WTC11 (cell line): ENCODE results near the gene DPH5. TPM values are rescaled to one million over a fixed set of nuclear protein-coding genes. Genes with fewer than 3 reads are reported as not detected.

Source experiments
- ATAC-seq: fragments of 200-7000 bp; cut with Tn5 transposase; 2 replicates; pipeline ENCODE4 v1.10.0; 2021; ENCODE audit warnings: mild to moderate bottlenecking, moderate library complexity
- CTCF ChIA-PET: fragments of 300-600 bp; sonication (Branson Sonifier 250); formaldehyde crosslinking; loops from one replicate; lab custom pipeline; 2021; ENCODE audit warnings: antibody characterized with exemption; lab: Charles Lee
- POLR2A ChIA-PET: fragments of 350-600 bp; sonication (Branson Sonifier 250); formaldehyde crosslinking; loops from one replicate; lab custom pipeline; 2021; ENCODE audit warnings: antibody characterized with exemption; lab: Charles Lee
- DNase-seq: peaks from one replicate; pipeline ENCODE4 v3.0.0; 2021; ENCODE audit warnings: low spot score
- H3K27ac Mint-ChIP-seq: 2 replicates; pipeline ENCODE4 v1.8.0; 2021; ENCODE audit warnings: mixed read lengths
- H3K27me3 Mint-ChIP-seq: 2 replicates; pipeline ENCODE4 v1.8.0; 2021; ENCODE audit warnings: low read depth, mild to moderate bottlenecking, moderate library complexity, mixed read lengths
- H3K36me3 Mint-ChIP-seq: 2 replicates; pipeline ENCODE4 v1.8.0; 2021; ENCODE audit warnings: mixed read lengths
- H3K4me1 Mint-ChIP-seq: 2 replicates; pipeline ENCODE4 v1.8.0; 2022; ENCODE audit warnings: mixed read lengths
- H3K4me3 Mint-ChIP-seq: 2 replicates; pipeline ENCODE4 v1.8.0; 2021; ENCODE audit warnings: mild to moderate bottlenecking, moderate library complexity, mixed read lengths
- H3K9me3 Mint-ChIP-seq: 2 replicates; pipeline ENCODE4 v1.8.0; 2021; ENCODE audit warnings: mixed read lengths
- ELF4 ChIP-seq: sonication (generic); formaldehyde crosslinking; IDR thresholded peaks from 2 replicates; pipeline ENCODE4 v1.8.1; 2022; ENCODE audit warnings: low read depth, mild to moderate bottlenecking, moderate library complexity, missing genetic modification reagents
- JAZF1 ChIP-seq: fragments of 250-450 bp; sonication (Bioruptor Pico); IDR thresholded peaks from 2 replicates; pipeline ENCODE4 v1.9.0; 2021; ENCODE audit warnings: moderate library complexity, mild to moderate bottlenecking, inconsistent platforms
- KAT7 ChIP-seq: sonication (generic); formaldehyde crosslinking; IDR thresholded peaks from 2 replicates; pipeline ENCODE4 v1.8.1; 2023; ENCODE audit warnings: missing genetic modification reagents, mild to moderate bottlenecking, borderline replicate concordance
- NR2C2 ChIP-seq: sonication (generic); formaldehyde crosslinking; IDR thresholded peaks from 2 replicates; pipeline ENCODE4 v1.8.0; 2022; ENCODE audit warnings: mild to moderate bottlenecking, missing genetic modification reagents
- NR3C1 ChIP-seq: sonication (generic); formaldehyde crosslinking; conservative IDR thresholded peaks from 2 replicates; pipeline ENCODE4 v1.8.1; 2023; ENCODE audit warnings: low read depth, mild to moderate bottlenecking, missing genetic modification reagents
- PRRX2 ChIP-seq: fragments of 250-450 bp; sonication (Bioruptor Pico); IDR thresholded peaks from 2 replicates; pipeline ENCODE4 v1.8.0; 2021; ENCODE audit warnings: mild to moderate bottlenecking
- TEAD1 ChIP-seq: sonication (generic); formaldehyde crosslinking; IDR thresholded peaks from 2 replicates; pipeline ENCODE4 v1.8.0; 2022; ENCODE audit warnings: mild to moderate bottlenecking, missing genetic modification reagents
- ZBTB21 ChIP-seq: sonication (generic); formaldehyde crosslinking; IDR thresholded peaks from 2 replicates; pipeline ENCODE4 v1.8.1; 2023; ENCODE audit warnings: mild to moderate bottlenecking, missing genetic modification reagents, borderline replicate concordance
- ZNF121 ChIP-seq: sonication (generic); formaldehyde crosslinking; IDR thresholded peaks from 2 replicates; pipeline ENCODE4 v1.8.0; 2023; ENCODE audit warnings: missing genetic modification reagents
- ZNF219 ChIP-seq: sonication (generic); formaldehyde crosslinking; IDR thresholded peaks from 2 replicates; pipeline ENCODE4 v1.8.0; 2023; ENCODE audit warnings: missing genetic modification reagents, mild to moderate bottlenecking, borderline replicate concordance
- ZNF416 ChIP-seq: fragments of 250-450 bp; sonication (Bioruptor Pico); IDR thresholded peaks from 2 replicates; pipeline ENCODE4 v1.9.0; 2021; ENCODE audit warnings: mild to moderate bottlenecking, inconsistent platforms
- ZNF671 ChIP-seq: fragments of 250-450 bp; sonication (Bioruptor Pico); IDR thresholded peaks from 2 replicates; pipeline ENCODE4 v1.8.0; 2021; ENCODE audit warnings: mild to moderate bottlenecking
- total RNA-seq: library from RNA; stranded (reverse); gene quantifications from 3 replicates; pipeline ENCODE4 v1.2.3, GENCODE V29; 2021
- TF ChIP-seq, protein P1 (sequence below): fragments of 250-450 bp; sonication (Bioruptor Pico); IDR thresholded peaks from 2 replicates; pipeline ENCODE4 v1.9.0; 2021; ENCODE audit warnings: moderate library complexity, mild to moderate bottlenecking, inconsistent platforms, borderline replicate concordance
- TF ChIP-seq, protein P2 (sequence below): sonication (generic); formaldehyde crosslinking; IDR thresholded peaks from 2 replicates; pipeline ENCODE4 v1.8.1; 2023; ENCODE audit warnings: mild to moderate bottlenecking, missing genetic modification reagents, moderate library complexity
- TF ChIP-seq, protein P3 (sequence below): fragments of 250-450 bp; sonication (Bioruptor Pico); IDR thresholded peaks from 2 replicates; pipeline ENCODE4 v1.9.0; 2021; ENCODE audit warnings: mild to moderate bottlenecking
- TF ChIP-seq, protein P4 (sequence below): fragments of 200-600 bp; IDR thresholded peaks from 2 replicates; pipeline ENCODE4 v1.8.0; 2022; ENCODE audit warnings: antibody characterized with exemption
- TF ChIP-seq, protein P5 (sequence below): sonication (generic); formaldehyde crosslinking; IDR thresholded peaks from 2 replicates; pipeline ENCODE4 v1.8.0; 2022; ENCODE audit warnings: mild to moderate bottlenecking, missing genetic modification reagents
- TF ChIP-seq, protein P6 (sequence below): sonication (generic); formaldehyde crosslinking; IDR thresholded peaks from 2 replicates; pipeline ENCODE4 v1.8.0; 2022; ENCODE audit warnings: missing genetic modification reagents

DPH5 gene
- total RNA-seq, 1 experiment from 2014 or later = 64.8 TPM

DNA sequence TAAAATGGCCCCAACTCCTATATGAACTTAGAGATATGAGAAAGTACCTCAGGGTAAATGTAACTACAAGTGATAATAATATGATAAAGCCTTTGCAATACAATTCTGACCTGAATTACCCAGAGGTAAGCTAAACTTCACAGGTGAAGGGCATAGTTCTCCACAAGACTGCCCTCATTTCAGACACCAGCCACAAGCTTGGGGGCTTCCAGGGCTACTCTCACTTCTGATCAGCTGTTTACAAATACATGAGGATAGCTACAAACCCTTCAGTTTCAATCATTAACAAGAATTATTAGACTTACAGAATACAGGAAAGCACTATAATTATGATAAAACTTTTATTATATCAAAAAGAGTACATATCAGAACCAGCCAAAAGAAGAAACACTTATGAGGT lies 18.7 kb upstream of the DPH5 start:
- Mint-ChIP-seq H3K4me1 (no peaks in the 10 kb centered on the region), H3K9me3 (peaks cover 21% of the 10 kb centered on the region), H3K27ac (no peak overlapping the region), H3K36me3 (peaks cover 3% of the 10 kb centered on the region; the same call in 1 of the 2 replicates), H3K27me3 (no peaks in the 10 kb centered on the region; the same call in 1 of the 2 replicates), H3K4me3 (no peak overlapping the region)
- no peak for DNase-seq
- POLR2A ChIA-PET = no interaction called here
- ATAC-seq = no peak
- TF ChIP-seq KAT7 (CRISPR knock-in tag) = no peak
- no peak for TF ChIP-seq ZBTB21 (CRISPR knock-in tag)
- TF ChIP-seq TEAD1 (CRISPR knock-in tag) = no peak
- TF ChIP-seq, protein P1, sequence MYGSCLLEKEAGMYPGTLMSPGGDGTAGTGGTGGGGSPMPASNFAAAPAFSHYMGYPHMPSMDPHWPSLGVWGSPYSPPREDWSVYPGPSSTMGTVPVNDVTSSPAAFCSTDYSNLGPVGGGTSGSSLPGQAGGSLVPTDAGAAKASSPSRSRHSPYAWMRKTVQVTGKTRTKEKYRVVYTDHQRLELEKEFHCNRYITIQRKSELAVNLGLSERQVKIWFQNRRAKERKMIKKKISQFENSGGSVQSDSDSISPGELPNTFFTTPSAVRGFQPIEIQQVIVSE = no peak
- no peak for TF ChIP-seq NR3C1 (CRISPR knock-in tag)
- TF ChIP-seq, protein P2, sequence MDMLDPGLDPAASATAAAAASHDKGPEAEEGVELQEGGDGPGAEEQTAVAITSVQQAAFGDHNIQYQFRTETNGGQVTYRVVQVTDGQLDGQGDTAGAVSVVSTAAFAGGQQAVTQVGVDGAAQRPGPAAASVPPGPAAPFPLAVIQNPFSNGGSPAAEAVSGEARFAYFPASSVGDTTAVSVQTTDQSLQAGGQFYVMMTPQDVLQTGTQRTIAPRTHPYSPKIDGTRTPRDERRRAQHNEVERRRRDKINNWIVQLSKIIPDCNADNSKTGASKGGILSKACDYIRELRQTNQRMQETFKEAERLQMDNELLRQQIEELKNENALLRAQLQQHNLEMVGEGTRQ (CRISPR knock-in tag) = no peak
- no peak for TF ChIP-seq ZNF416
- no peak for TF ChIP-seq ZNF121 (CRISPR knock-in tag)
- TF ChIP-seq PRRX2 (CRISPR knock-in tag) = no peak
- no peak for TF ChIP-seq NR2C2
- TF ChIP-seq, protein P3, sequence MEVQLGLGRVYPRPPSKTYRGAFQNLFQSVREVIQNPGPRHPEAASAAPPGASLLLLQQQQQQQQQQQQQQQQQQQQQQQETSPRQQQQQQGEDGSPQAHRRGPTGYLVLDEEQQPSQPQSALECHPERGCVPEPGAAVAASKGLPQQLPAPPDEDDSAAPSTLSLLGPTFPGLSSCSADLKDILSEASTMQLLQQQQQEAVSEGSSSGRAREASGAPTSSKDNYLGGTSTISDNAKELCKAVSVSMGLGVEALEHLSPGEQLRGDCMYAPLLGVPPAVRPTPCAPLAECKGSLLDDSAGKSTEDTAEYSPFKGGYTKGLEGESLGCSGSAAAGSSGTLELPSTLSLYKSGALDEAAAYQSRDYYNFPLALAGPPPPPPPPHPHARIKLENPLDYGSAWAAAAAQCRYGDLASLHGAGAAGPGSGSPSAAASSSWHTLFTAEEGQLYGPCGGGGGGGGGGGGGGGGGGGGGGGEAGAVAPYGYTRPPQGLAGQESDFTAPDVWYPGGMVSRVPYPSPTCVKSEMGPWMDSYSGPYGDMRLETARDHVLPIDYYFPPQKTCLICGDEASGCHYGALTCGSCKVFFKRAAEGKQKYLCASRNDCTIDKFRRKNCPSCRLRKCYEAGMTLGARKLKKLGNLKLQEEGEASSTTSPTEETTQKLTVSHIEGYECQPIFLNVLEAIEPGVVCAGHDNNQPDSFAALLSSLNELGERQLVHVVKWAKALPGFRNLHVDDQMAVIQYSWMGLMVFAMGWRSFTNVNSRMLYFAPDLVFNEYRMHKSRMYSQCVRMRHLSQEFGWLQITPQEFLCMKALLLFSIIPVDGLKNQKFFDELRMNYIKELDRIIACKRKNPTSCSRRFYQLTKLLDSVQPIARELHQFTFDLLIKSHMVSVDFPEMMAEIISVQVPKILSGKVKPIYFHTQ (CRISPR knock-in tag) = no peak
- TF ChIP-seq, protein P4, sequence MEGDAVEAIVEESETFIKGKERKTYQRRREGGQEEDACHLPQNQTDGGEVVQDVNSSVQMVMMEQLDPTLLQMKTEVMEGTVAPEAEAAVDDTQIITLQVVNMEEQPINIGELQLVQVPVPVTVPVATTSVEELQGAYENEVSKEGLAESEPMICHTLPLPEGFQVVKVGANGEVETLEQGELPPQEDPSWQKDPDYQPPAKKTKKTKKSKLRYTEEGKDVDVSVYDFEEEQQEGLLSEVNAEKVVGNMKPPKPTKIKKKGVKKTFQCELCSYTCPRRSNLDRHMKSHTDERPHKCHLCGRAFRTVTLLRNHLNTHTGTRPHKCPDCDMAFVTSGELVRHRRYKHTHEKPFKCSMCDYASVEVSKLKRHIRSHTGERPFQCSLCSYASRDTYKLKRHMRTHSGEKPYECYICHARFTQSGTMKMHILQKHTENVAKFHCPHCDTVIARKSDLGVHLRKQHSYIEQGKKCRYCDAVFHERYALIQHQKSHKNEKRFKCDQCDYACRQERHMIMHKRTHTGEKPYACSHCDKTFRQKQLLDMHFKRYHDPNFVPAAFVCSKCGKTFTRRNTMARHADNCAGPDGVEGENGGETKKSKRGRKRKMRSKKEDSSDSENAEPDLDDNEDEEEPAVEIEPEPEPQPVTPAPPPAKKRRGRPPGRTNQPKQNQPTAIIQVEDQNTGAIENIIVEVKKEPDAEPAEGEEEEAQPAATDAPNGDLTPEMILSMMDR = no peak
- TF ChIP-seq, protein P5, sequence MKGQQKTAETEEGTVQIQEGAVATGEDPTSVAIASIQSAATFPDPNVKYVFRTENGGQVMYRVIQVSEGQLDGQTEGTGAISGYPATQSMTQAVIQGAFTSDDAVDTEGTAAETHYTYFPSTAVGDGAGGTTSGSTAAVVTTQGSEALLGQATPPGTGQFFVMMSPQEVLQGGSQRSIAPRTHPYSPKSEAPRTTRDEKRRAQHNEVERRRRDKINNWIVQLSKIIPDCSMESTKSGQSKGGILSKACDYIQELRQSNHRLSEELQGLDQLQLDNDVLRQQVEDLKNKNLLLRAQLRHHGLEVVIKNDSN (CRISPR knock-in tag) = no peak
- CTCF ChIA-PET = no interaction called here

DNA sequence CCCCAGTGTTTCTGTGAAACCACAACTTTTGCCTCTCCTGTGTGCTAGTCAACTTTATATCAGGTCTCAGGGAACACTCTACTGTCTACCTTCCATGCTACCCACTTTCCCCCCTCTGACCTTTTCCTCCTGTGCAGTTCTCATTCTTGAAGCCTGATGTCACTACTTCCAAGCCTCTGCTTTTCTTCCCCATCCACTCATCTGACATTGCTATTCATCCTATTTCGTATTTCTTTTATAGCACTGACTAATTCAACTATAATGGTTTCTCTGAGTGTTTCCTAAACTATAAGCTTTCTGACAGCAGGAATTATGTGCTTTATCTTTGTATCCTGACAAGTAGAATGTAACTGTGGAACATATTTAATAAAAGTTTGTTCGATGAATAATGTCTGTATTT lies 18.2 kb upstream of the DPH5 start:
- H3K27me3 Mint-ChIP-seq = no peaks in the 10 kb centered on the region; the same call in 1 of the 2 replicates
- ATAC-seq = no peak
- peaks cover 26% of the 10 kb centered on the region for H3K9me3 Mint-ChIP-seq
- POLR2A ChIA-PET = no interaction called here
- H3K4me1 Mint-ChIP-seq = no peaks in the 10 kb centered on the region
- H3K27ac Mint-ChIP-seq = no peak overlapping the region
- TF ChIP-seq ZNF671 (no peak), JAZF1 (no peak), ELF4 (CRISPR knock-in tag) (no peak), ZNF219 (CRISPR knock-in tag) (no peak)
- TF ChIP-seq, protein P2 (CRISPR knock-in tag) = no peak
- TF ChIP-seq, protein P6, sequence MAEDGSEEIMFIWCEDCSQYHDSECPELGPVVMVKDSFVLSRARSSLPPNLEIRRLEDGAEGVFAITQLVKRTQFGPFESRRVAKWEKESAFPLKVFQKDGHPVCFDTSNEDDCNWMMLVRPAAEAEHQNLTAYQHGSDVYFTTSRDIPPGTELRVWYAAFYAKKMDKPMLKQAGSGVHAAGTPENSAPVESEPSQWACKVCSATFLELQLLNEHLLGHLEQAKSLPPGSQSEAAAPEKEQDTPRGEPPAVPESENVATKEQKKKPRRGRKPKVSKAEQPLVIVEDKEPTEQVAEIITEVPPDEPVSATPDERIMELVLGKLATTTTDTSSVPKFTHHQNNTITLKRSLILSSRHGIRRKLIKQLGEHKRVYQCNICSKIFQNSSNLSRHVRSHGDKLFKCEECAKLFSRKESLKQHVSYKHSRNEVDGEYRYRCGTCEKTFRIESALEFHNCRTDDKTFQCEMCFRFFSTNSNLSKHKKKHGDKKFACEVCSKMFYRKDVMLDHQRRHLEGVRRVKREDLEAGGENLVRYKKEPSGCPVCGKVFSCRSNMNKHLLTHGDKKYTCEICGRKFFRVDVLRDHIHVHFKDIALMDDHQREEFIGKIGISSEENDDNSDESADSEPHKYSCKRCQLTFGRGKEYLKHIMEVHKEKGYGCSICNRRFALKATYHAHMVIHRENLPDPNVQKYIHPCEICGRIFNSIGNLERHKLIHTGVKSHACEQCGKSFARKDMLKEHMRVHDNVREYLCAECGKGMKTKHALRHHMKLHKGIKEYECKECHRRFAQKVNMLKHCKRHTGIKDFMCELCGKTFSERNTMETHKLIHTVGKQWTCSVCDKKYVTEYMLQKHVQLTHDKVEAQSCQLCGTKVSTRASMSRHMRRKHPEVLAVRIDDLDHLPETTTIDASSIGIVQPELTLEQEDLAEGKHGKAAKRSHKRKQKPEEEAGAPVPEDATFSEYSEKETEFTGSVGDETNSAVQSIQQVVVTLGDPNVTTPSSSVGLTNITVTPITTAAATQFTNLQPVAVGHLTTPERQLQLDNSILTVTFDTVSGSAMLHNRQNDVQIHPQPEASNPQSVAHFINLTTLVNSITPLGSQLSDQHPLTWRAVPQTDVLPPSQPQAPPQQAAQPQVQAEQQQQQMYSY (CRISPR knock-in tag) = no peak
- TF ChIP-seq, all 79 proteins: peak for 0
- CTCF ChIA-PET = no interaction called here
- no peak for DNase-seq
- peaks cover 3% of the 10 kb centered on the region; the same call in 1 of the 2 replicates for H3K36me3 Mint-ChIP-seq
- no peak overlapping the region for H3K4me3 Mint-ChIP-seq
